ENCODE measurements around the gene WNT10A.

- TF ChIP-seq CTCF (IDR thresholded peaks at IDR 0.05) (no peak), POLR2A (IDR thresholded peaks at IDR 0.05) (no peak), POLR2AphosphoS5 (IDR thresholded peaks at IDR 0.05) (no peak)
Observed at GRCh38 chr2:218899147-218899546, 18.5 kb downstream of the WNT10A start.
